ENCODE data around the gene ZNRF1. TPM values are rescaled to one million over a fixed set of nuclear protein-coding genes. Genes with fewer than 3 reads are reported as not detected.
A peak's percentile ranks its signal among the peaks of the same experiment; 100 is the strongest.

The ZNRF1 gene
- 10 to 100 TPM; 14.1 to 37.4 (median 19.4) TPM for total RNA-seq

DNA sequence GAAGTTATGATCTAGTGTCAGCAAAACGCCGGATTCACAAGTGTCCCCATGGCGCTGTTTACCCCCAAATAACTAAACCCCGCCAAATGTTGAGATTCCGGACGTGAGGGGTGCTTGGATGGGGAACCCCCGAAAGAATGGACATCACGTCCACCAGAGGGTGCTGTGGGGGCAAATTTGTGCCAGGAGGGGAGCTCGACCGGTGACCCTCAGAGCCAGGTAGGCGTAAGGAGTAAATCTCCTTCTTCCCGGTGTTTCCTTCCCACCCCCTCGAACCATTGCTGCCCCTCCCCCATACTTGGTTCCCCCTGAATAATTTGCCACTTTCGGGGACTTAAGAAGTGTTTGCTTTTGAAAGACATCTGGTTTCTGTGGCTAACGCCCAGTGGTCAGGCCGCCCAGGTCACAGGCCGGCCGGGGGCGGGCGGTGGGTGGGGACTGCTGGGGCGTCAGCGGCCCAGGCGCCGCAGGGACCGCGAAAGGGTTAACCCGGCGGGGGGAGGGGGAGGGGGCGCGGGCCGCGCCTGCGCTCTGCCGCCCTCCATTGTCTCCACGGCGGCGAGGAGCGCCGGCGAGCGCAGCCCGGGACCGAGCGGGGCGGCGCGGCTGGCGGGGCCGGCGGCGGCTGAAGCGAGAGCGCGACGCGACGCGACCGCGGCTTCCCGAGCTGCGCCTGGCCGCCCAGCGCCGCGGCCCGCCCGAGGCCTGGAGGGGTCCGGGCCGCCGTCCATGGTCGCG lies at the start of gene ZNRF1:
Gene ZNRF1, plus strand, starts transcription at position 544 of the 738 bp plus-strand sequence. CDS start 648 bp downstream, outside the sequence.
- Histone ChIP-seq H3K4me1 (no peaks in the 10 kb centered on the region), H3K9me3 (no peaks in the 10 kb centered on the region), H3K27ac (peak within 1 kb of the TSS; percentile 74 to 89), H3K27me3 (no peaks in the 10 kb centered on the region), H3K4me3 (peak within 1 kb of the TSS; percentile 73 to 98), H3K36me3 (no peaks in the 10 kb centered on the region)
- DNase-seq: peak; percentile 85 to 90
- TF ChIP-seq CTCF (IDR thresholded peaks at IDR 0.05) (peak; percentile 72 to 90 (median 82)), POLR2A (IDR thresholded peaks at IDR 0.05) (peak; percentile 30 to 78)
- intact Hi-C loops (cut with DNase I; ENCODE audit: low total_unique reads): loop anchor here (2.0 kb wide), 1 partner anchor 112 kb away; no protein-coding TSS in a partner anchor

GRCh38 chr16:74949309-74949708 lies 49.5 kb upstream of the ZNRF1 start:
- DNase-seq: no peak
- TF ChIP-seq CTCF (IDR thresholded peaks at IDR 0.05): no peak
- TF ChIP-seq POLR2A (IDR thresholded peaks at IDR 0.05): no peak
- Histone ChIP-seq H3K27me3 (no peaks in the 10 kb centered on the region), H3K9me3 (no peaks in the 10 kb centered on the region), H3K27ac (no peak overlapping the region), H3K36me3 (no peaks in the 10 kb centered on the region), H3K4me1 (no peaks in the 10 kb centered on the region), H3K4me3 (no peak overlapping the region)
- intact Hi-C loops (cut with DNase I; ENCODE audit: low total_unique reads): no loop called here

- H3K4me1 ChIP-seq: no peaks in the 10 kb centered on the region
- H3K36me3 ChIP-seq: no peaks in the 10 kb centered on the region
- H3K27ac ChIP-seq: no peak overlapping the region
- DNase-seq: no peak
- no peaks in the 10 kb centered on the region for H3K27me3 ChIP-seq
- no peak overlapping the region for H3K4me3 ChIP-seq
- no peak for TF ChIP-seq POLR2A (IDR thresholded peaks at IDR 0.05)
- no peak for TF ChIP-seq CTCF (IDR thresholded peaks at IDR 0.05)
- intact Hi-C loops (cut with DNase I; ENCODE audit: low total_unique reads): no loop called here
- no peaks in the 10 kb centered on the region for H3K9me3 ChIP-seq
Measured at GRCh38 chr16:74950511-74950910, 48.3 kb upstream of the ZNRF1 start.

GRCh38 chr16:74951206-74951605 lies 47.6 kb upstream of the ZNRF1 start:
- H3K36me3 ChIP-seq: no peaks in the 10 kb centered on the region
- intact Hi-C loops (cut with DNase I; ENCODE audit: low total_unique reads): no loop called here
- H3K9me3 ChIP-seq: no peaks in the 10 kb centered on the region

More at GRCh38 chr16:74951206-74951605, 47.6 kb upstream of the ZNRF1 start:
- no peak for DNase-seq
- TF ChIP-seq POLR2A (IDR thresholded peaks at IDR 0.05): no peak
- TF ChIP-seq CTCF (IDR thresholded peaks at IDR 0.05): no peak
- Histone ChIP-seq H3K27ac (no peak overlapping the region), H3K4me3 (no peak overlapping the region), H3K4me1 (no peaks in the 10 kb centered on the region), H3K27me3 (no peaks in the 10 kb centered on the region)
